Measurements from ENCODE around the gene DEF6. TPM values are rescaled to one million over a fixed set of nuclear protein-coding genes. Genes with fewer than 3 reads are reported as not detected.

The DEF6 gene
- total RNA-seq, 4 donors from 2014 or later = 2.5 to 4.7 (median 3.6) TPM

DNA sequence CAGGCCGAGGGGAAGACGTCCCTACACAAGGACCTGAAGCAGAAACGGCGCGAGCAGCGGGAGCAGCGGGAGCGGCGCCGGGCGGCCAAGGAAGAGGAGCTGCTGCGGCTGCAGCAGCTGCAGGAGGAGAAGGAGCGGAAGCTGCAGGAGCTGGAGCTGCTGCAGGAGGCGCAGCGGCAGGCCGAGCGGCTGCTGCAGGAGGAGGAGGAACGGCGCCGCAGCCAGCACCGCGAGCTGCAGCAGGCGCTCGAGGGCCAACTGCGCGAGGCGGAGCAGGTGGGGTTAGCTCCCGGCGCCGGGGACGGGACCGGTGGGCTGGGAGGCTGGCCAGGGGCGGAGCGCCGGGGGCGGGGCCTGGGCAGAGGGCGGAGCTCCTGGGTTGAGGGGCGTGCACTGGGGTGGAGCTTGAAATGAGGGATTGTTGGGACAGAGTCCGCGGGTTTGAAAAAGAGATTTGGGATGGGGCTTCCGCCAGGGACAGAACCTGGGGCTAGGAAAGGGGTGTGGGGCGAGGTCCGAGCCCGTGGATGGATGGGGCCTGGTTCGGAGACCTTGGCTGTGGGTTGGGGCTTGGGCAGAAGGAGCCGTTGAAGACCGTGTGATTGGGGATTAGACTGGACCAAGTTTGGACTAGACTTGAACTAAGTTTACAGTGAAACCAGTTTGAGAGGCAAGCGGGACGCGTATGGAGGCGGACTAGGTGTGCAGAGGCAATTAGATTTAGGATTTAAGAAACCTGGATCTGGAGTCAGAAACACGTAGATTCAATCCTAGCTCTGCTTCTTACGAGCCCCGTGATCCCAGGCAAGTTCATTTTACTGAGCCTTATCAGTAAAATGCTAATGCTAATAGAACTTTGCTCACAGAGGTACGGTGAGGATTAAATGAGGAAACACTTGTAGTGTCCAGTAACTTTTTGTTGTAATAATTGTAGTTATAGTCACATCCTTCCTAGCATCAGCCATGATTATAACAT is 20.9 kb downstream of the DEF6 start:
- WGBS = 26% methylated on average over 42 of the region's 55 CpGs
- peak overlapping the region; percentile 55 to 70 (median 66) for H3K27ac ChIP-seq (replicated peaks in 1 of 4)
- no peak for DNase-seq (ENCODE audit: extremely low spot score)

DNA sequence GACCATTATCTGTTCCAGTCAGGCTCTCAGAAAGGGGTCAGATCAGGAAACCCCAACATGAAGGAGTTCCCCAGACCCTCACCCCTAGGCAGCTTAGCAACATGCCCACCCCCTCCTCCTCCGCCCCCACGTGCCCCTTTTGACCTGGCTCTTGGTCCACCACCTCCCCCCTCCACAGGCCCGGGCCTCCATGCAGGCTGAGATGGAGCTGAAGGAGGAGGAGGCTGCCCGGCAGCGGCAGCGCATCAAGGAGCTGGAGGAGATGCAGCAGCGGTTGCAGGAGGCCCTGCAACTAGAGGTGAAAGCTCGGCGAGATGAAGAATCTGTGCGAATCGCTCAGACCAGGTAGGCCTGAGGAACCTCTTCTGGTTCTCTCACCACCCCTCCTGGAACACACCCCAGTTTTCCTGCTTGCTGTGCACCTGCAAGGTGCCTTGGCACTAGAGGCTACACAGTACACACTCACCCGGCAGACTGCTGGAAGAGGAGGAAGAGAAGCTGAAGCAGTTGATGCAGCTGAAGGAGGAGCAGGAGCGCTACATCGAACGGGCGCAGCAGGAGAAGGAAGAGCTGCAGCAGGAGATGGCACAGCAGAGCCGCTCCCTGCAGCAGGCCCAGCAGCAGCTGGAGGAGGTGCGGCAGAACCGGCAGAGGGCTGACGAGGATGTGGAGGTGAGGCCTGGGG is 21.9 kb downstream of the DEF6 start:
- intact Hi-C loops (cut with DNase I) = no loop called here
- no peak for DNase-seq (ENCODE audit: extremely low spot score)
- TF ChIP-seq EP300 (IDR thresholded peaks at IDR 0.05) (no peak), POLR2AphosphoS5 (IDR thresholded peaks at IDR 0.05) (no peak), POLR2A (IDR thresholded peaks at IDR 0.05; ENCODE audit: low read depth) (no peak)
- TF ChIP-seq, protein P1, sequence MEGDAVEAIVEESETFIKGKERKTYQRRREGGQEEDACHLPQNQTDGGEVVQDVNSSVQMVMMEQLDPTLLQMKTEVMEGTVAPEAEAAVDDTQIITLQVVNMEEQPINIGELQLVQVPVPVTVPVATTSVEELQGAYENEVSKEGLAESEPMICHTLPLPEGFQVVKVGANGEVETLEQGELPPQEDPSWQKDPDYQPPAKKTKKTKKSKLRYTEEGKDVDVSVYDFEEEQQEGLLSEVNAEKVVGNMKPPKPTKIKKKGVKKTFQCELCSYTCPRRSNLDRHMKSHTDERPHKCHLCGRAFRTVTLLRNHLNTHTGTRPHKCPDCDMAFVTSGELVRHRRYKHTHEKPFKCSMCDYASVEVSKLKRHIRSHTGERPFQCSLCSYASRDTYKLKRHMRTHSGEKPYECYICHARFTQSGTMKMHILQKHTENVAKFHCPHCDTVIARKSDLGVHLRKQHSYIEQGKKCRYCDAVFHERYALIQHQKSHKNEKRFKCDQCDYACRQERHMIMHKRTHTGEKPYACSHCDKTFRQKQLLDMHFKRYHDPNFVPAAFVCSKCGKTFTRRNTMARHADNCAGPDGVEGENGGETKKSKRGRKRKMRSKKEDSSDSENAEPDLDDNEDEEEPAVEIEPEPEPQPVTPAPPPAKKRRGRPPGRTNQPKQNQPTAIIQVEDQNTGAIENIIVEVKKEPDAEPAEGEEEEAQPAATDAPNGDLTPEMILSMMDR (IDR thresholded peaks at IDR 0.05) = no peak
- Histone ChIP-seq H3K27ac (replicated peaks in 1 of 4) (no peak overlapping the region), H3K36me3 (no peaks in the 10 kb centered on the region), H3K27me3 (no peaks in the 10 kb centered on the region), H3K9me3 (no peaks in the 10 kb centered on the region), H3K4me1 (peaks cover 12 to 19% (median 16%) of the 10 kb centered on the region in 4 donors), H3K4me3 (no peak overlapping the region)
- 96% methylated on average over 19 of the region's 20 CpGs for WGBS

More for the DNA sequence above, 20.9 kb downstream of the DEF6 start:
- Histone ChIP-seq H3K4me3 (peak overlapping the region; percentile 51 to 57 (median 56)), H3K36me3 (no peaks in the 10 kb centered on the region), H3K27me3 (no peaks in the 10 kb centered on the region), H3K4me1 (peaks cover 12 to 19% (median 16%) of the 10 kb centered on the region in 4 donors), H3K9me3 (no peaks in the 10 kb centered on the region)
- TF ChIP-seq POLR2A (IDR thresholded peaks at IDR 0.05; ENCODE audit: low read depth) (no peak), POLR2AphosphoS5 (IDR thresholded peaks at IDR 0.05) (peak in 1 of 2 donors; percentile 52)
- TF ChIP-seq, protein P1 (IDR thresholded peaks at IDR 0.05) = peak in 1 of 3 experiments; percentile 9
- intact Hi-C loops (cut with DNase I) = no loop called here

DNA sequence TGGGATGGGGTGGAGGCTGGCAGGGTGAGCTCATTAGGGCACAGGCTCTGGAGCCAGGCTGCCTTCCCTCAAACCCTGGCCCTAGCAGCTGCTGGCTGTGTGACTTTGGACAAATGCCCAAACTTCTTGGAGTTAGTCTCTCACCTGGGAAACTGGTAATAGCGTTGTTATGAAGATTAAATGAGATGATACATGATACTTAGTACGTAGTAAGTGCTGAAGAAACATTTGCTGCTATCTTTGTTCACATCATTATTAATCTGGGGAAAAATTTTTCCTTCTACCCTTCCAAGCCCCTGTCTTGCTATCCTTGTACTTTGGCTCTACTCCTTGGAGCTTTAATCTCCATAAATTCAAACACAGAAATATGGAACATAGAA is 22.4 kb downstream of the DEF6 start:
- intact Hi-C loops (cut with DNase I) = no loop called here
- 92% methylated on average over 2 of the region's 2 CpGs for WGBS
- Histone ChIP-seq H3K36me3 (no peaks in the 10 kb centered on the region), H3K27me3 (no peaks in the 10 kb centered on the region), H3K4me1 (peaks cover 12 to 19% (median 16%) of the 10 kb centered on the region in 4 donors), H3K27ac (replicated peaks in 1 of 4) (no peak overlapping the region), H3K9me3 (no peaks in the 10 kb centered on the region), H3K4me3 (no peak overlapping the region)
- TF ChIP-seq, protein P1 (IDR thresholded peaks at IDR 0.05) = no peak
- TF ChIP-seq POLR2AphosphoS5 (IDR thresholded peaks at IDR 0.05) (no peak), EP300 (IDR thresholded peaks at IDR 0.05) (no peak), POLR2A (IDR thresholded peaks at IDR 0.05; ENCODE audit: low read depth) (no peak)
- no peak for DNase-seq (ENCODE audit: extremely low spot score)

DNA sequence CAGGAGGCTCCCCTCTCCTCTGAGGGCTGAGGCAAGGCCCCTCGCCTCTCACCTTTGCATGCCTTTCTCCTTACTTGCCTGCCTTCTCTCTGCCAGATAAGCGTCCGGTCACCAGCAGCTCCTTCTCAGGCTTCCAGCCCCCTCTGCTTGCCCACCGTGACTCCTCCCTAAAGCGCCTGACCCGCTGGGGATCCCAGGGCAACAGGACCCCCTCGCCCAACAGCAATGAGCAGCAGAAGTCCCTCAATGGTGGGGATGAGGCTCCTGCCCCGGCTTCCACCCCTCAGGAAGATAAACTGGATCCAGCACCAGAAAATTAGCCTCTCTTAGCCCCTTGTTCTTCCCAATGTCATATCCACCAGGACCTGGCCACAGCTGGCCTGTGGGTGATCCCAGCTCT is 23.5 kb downstream of the DEF6 start:
- WGBS = 92% methylated on average over 3 of the region's 8 CpGs
- no peaks in the 10 kb centered on the region for H3K27me3 ChIP-seq
- H3K4me3 ChIP-seq = no peak overlapping the region
- H3K4me1 ChIP-seq = peaks cover 12 to 19% (median 16%) of the 10 kb centered on the region in 4 donors
- H3K9me3 ChIP-seq = no peaks in the 10 kb centered on the region
- H3K36me3 ChIP-seq = no peaks in the 10 kb centered on the region
- intact Hi-C loops (cut with DNase I) = no loop called here
- TF ChIP-seq POLR2A (IDR thresholded peaks at IDR 0.05; ENCODE audit: low read depth) (no peak), EP300 (IDR thresholded peaks at IDR 0.05) (no peak), POLR2AphosphoS5 (IDR thresholded peaks at IDR 0.05) (no peak)
- TF ChIP-seq, protein P1 (IDR thresholded peaks at IDR 0.05) = no peak
- no peak for DNase-seq (ENCODE audit: extremely low spot score)
- no peak overlapping the region for H3K27ac ChIP-seq (replicated peaks in 1 of 4)

All from esophagus muscularis mucosa (tissue), 4 donors.